ENCODE measurements around the gene SMAD1. TPM values are rescaled to one million over a fixed set of nuclear protein-coding genes. Genes with fewer than 3 reads are reported as not detected.

SMAD1 gene
- total RNA-seq, 1 donor, result 30.4 TPM

DNA sequence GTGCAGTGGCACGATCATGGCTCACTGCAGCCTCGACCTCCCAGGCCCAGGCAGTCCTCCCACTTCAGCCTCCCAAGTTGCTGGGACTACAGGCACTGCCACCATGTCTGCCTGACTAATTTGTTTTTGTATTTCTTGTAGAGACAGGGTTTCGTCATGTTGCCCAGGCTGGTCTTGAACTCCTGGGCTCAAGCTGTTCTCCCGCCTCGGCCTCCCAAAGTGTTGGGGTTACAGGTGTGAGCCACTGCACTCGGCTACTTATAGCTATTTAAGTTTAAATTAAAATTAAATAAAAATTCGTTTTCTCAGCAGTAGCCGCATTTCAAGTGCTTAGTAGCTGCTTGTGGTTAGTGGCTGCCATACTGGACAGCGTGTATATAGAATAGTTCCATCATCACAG, 3.5 kb downstream of the SMAD1 start:
- Histone ChIP-seq H3K36me3 (ENCODE audit: insufficient read depth, low read length) (no peaks in the 10 kb centered on the region), H3K27me3 (ENCODE audit: insufficient read depth, low read length) (no peaks in the 10 kb centered on the region), H3K4me2 (ENCODE audit: insufficient read depth, low read length) (no peak overlapping the region), H3K9me3 (ENCODE audit: low read depth, low read length) (no peaks in the 10 kb centered on the region), H3K4me1 (ENCODE audit: insufficient read depth, low read length) (peaks cover 13% of the 10 kb centered on the region), H3K79me2 (ENCODE audit: insufficient read depth, low read length) (peaks cover 53% of the 10 kb centered on the region), H4K20me1 (ENCODE audit: insufficient read depth, low read length) (peaks cover 17% of the 10 kb centered on the region), H2AFZ (ENCODE audit: low read length) (no peak overlapping the region), H3K27ac (ENCODE audit: low read depth, low read length) (no peak overlapping the region), H3K4me3 (ENCODE audit: insufficient read depth, low read length) (no peak overlapping the region)
- TF ChIP-seq CTCF (IDR thresholded peaks at IDR 0.05; ENCODE audit: extremely low read depth, low read depth, low read length), result no peak
- no peak for DNase-seq (ENCODE audit: insufficient read length, low spot score, missing footprints)

DNA sequence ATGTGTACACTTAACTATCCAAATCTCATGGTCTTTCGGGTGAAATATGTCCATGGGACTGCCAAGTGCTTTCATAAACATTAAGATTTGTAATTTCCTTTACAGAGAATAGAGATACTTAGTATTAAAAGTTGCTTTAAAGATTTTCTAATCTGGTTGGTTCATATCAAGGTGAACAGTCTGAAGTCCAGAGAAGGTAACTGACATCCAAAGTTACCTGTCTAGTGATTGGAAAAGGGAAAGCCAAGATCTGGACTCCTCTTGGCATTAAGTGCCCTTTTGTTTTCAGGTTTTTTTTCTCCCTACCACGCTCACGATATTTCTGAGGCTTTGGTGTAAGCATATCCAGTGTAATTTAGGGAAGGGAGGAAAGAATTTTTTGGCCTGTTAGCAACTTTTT, 5.0 kb downstream of the SMAD1 start:
- no peaks in the 10 kb centered on the region for H3K9me3 ChIP-seq (ENCODE audit: low read depth, low read length)
- H3K79me2 ChIP-seq (ENCODE audit: insufficient read depth, low read length), result peaks cover 59% of the 10 kb centered on the region
- TF ChIP-seq CTCF (IDR thresholded peaks at IDR 0.05; ENCODE audit: extremely low read depth, low read depth, low read length), result no peak
- no peak for DNase-seq (ENCODE audit: insufficient read length, low spot score, missing footprints)
- H2AFZ ChIP-seq (ENCODE audit: low read length), result no peak overlapping the region
- no peak overlapping the region for H3K4me2 ChIP-seq (ENCODE audit: insufficient read depth, low read length)
- H4K20me1 ChIP-seq (ENCODE audit: insufficient read depth, low read length), result peaks cover 17% of the 10 kb centered on the region
- H3K4me1 ChIP-seq (ENCODE audit: insufficient read depth, low read length), result peaks cover 8% of the 10 kb centered on the region
- H3K4me3 ChIP-seq (ENCODE audit: insufficient read depth, low read length), result no peak overlapping the region
- no peak overlapping the region for H3K27ac ChIP-seq (ENCODE audit: low read depth, low read length)
- H3K27me3 ChIP-seq (ENCODE audit: insufficient read depth, low read length), result no peaks in the 10 kb centered on the region
- H3K36me3 ChIP-seq (ENCODE audit: insufficient read depth, low read length), result no peaks in the 10 kb centered on the region

DNA sequence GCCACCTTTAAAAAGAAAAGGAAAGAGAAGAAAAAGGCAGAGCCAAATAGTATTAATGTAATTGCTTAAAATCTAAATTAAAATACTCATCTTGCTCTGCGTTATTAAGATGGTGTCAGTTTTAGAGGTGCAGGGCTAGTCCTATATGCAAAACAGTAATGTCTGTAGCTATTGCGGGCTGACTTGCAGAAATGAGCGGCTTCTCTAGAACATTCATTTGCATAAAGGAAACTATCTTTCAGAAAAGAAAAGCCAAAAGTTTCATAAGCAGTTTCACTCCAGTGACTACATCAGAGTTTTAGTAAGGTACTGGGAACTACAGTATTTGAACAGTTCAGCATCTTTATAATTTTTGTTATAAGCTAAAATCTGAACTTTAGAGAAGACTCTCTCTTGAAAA, 6.0 kb downstream of the SMAD1 start:
- H3K27ac ChIP-seq (ENCODE audit: low read depth, low read length), result no peak overlapping the region
- H3K36me3 ChIP-seq (ENCODE audit: insufficient read depth, low read length), result no peaks in the 10 kb centered on the region
- no peak for DNase-seq (ENCODE audit: insufficient read length, low spot score, missing footprints)
- no peak for TF ChIP-seq CTCF (IDR thresholded peaks at IDR 0.05; ENCODE audit: extremely low read depth, low read depth, low read length)
- H4K20me1 ChIP-seq (ENCODE audit: insufficient read depth, low read length), result peaks cover 21% of the 10 kb centered on the region
- no peak overlapping the region for H3K4me2 ChIP-seq (ENCODE audit: insufficient read depth, low read length)
- H3K4me3 ChIP-seq (ENCODE audit: insufficient read depth, low read length), result no peak overlapping the region
- H3K4me1 ChIP-seq (ENCODE audit: insufficient read depth, low read length), result peaks cover 8% of the 10 kb centered on the region
- H3K9me3 ChIP-seq (ENCODE audit: low read depth, low read length), result no peaks in the 10 kb centered on the region
- no peaks in the 10 kb centered on the region for H3K27me3 ChIP-seq (ENCODE audit: insufficient read depth, low read length)
- H3K79me2 ChIP-seq (ENCODE audit: insufficient read depth, low read length), result peaks cover 60% of the 10 kb centered on the region
- no peak overlapping the region for H2AFZ ChIP-seq (ENCODE audit: low read length)

DNA sequence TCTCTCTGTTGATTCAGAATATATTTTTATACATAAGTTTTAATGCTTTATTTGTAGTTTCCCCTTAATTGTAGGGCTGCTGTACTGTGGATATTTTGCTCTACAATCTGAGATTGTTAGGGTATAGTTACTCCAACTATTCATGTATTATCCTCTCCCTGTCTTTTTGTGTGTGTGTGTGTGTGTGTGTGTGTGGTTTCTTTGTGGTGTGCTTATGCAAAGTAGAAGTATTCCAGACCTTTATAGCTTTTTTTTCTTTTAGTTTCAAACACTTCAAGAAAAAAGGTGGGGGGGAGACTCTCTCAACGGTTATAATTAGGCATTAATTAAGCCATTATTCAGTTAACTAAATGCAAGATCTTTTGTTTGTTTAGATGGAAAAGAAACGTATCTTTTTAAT, 6.7 kb downstream of the SMAD1 start:
- no peak for TF ChIP-seq CTCF (IDR thresholded peaks at IDR 0.05; ENCODE audit: extremely low read depth, low read depth, low read length)
- H3K9me3 ChIP-seq (ENCODE audit: low read depth, low read length), result no peaks in the 10 kb centered on the region
- H3K27ac ChIP-seq (ENCODE audit: low read depth, low read length), result no peak overlapping the region
- H3K79me2 ChIP-seq (ENCODE audit: insufficient read depth, low read length), result peaks cover 57% of the 10 kb centered on the region
- peaks cover 26% of the 10 kb centered on the region for H4K20me1 ChIP-seq (ENCODE audit: insufficient read depth, low read length)
- no peak for DNase-seq (ENCODE audit: insufficient read length, low spot score, missing footprints)
- no peak overlapping the region for H3K4me3 ChIP-seq (ENCODE audit: insufficient read depth, low read length)
- H3K36me3 ChIP-seq (ENCODE audit: insufficient read depth, low read length), result no peaks in the 10 kb centered on the region
- H3K27me3 ChIP-seq (ENCODE audit: insufficient read depth, low read length), result no peaks in the 10 kb centered on the region
- H2AFZ ChIP-seq (ENCODE audit: low read length), result no peak overlapping the region
- peaks cover 5% of the 10 kb centered on the region for H3K4me1 ChIP-seq (ENCODE audit: insufficient read depth, low read length)
- no peak overlapping the region for H3K4me2 ChIP-seq (ENCODE audit: insufficient read depth, low read length)

Data from osteoblast (primary cell).